Neural progenitor cell (in vitro differentiated cells): Measurements from ENCODE around the gene OR8S1.
"Not testable (repeated sequence)": the region's sequence is repeated elsewhere in the genome, so short reads cannot be mapped to it uniquely, and the experiment has no call there.

Source experiments
- CTCF ChIP-seq: fragments of 200-600 bp; sonication (generic); IDR thresholded peaks from 2 replicates; pipeline ENCODE4 v1.5.1; 2017; ENCODE audit warnings: antibody characterized with exemption, mild to moderate bottlenecking
- EZH2 ChIP-seq: fragments of 200-600 bp; sonication (generic); IDR thresholded peaks from 2 replicates; pipeline ENCODE4 v1.6.1; 2017; ENCODE audit warnings: antibody characterized with exemption, mild to moderate bottlenecking, moderate library complexity

- not testable (repeated sequence) for TF ChIP-seq CTCF, EZH2
These were observed 28.4 kb downstream of the OR8S1 start for GRCh38 chr12:48553666-48554343.
